ENCODE measurements around the gene ZNF407. TPM values are rescaled to one million over a fixed set of nuclear protein-coding genes. Genes with fewer than 3 reads are reported as not detected.

Gene ZNF407
- total and polyA plus RNA-seq, 7 donors = 2.4 to 10.2 (median 7.9) TPM

- no peaks in the 10 kb centered on the region for H3K36me3 ChIP-seq (ENCODE audit: insufficient read depth in 1 of 2, low read depth in 1 of 2)
- no peak overlapping the region for H3K4me3 ChIP-seq
- intact Hi-C loops (cut with DNase I) = no loop called here
- ATAC-seq = no peak
- WGBS, 3 donors = 56 to 71% (median 62%) methylated on average over 1 of the region's 1 CpG
- DNase-seq = no peak
- no peaks in the 10 kb centered on the region for H3K9me3 ChIP-seq
- no peaks in the 10 kb centered on the region for H3K4me1 ChIP-seq
- no peaks in the 10 kb centered on the region for H3K27me3 ChIP-seq (ENCODE audit: insufficient read depth in 3 of 3, low read length in 2 of 3)
- TF ChIP-seq, protein P1, sequence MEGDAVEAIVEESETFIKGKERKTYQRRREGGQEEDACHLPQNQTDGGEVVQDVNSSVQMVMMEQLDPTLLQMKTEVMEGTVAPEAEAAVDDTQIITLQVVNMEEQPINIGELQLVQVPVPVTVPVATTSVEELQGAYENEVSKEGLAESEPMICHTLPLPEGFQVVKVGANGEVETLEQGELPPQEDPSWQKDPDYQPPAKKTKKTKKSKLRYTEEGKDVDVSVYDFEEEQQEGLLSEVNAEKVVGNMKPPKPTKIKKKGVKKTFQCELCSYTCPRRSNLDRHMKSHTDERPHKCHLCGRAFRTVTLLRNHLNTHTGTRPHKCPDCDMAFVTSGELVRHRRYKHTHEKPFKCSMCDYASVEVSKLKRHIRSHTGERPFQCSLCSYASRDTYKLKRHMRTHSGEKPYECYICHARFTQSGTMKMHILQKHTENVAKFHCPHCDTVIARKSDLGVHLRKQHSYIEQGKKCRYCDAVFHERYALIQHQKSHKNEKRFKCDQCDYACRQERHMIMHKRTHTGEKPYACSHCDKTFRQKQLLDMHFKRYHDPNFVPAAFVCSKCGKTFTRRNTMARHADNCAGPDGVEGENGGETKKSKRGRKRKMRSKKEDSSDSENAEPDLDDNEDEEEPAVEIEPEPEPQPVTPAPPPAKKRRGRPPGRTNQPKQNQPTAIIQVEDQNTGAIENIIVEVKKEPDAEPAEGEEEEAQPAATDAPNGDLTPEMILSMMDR (IDR thresholded peaks at IDR 0.05) = no peak
- H3K27ac ChIP-seq = no peak overlapping the region
Measured at GRCh38 chr18:74972354-74972753, 374.7 kb downstream of the ZNF407 start.

DNA sequence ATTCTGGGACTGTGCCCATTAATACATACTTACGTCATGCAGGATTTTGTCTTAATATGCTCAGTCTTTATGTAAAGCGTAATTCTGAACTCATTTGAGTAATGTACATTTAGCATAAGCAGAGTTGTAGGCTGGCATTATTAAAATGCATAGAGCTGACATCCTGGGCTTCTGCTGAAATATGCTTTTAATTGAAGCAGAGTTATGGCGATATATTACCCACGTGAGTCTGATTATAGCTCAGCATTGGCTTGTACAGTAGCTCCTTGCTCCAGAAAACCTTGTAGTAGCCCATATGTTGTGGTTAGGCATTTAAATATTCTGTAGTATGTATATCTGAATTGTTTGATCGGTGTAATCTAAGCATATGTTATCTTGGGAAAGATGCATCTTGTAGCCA, 377.3 kb downstream of the ZNF407 start:
- intact Hi-C loops (cut with DNase I) = no loop called here
- no peak overlapping the region for H3K27ac ChIP-seq
- no peaks in the 10 kb centered on the region for H3K27me3 ChIP-seq (ENCODE audit: insufficient read depth in 3 of 3, low read length in 2 of 3)
- no peak for ATAC-seq
- TF ChIP-seq, protein P1 (IDR thresholded peaks at IDR 0.05) = no peak
- no peak overlapping the region for H3K4me3 ChIP-seq
- DNase-seq = no peak
- WGBS, 3 donors = 94 to 98% (median 95%) methylated on average over 5 of the region's 5 CpGs
- no peaks in the 10 kb centered on the region for H3K36me3 ChIP-seq (ENCODE audit: insufficient read depth in 1 of 2, low read depth in 1 of 2)
- no peaks in the 10 kb centered on the region for H3K4me1 ChIP-seq
- no peaks in the 10 kb centered on the region for H3K9me3 ChIP-seq

- TF ChIP-seq, protein P1 (IDR thresholded peaks at IDR 0.05) = no peak
- DNase-seq = no peak
Measured at GRCh38 chr18:74976331-74976909, 378.8 kb downstream of the ZNF407 start.

DNA sequence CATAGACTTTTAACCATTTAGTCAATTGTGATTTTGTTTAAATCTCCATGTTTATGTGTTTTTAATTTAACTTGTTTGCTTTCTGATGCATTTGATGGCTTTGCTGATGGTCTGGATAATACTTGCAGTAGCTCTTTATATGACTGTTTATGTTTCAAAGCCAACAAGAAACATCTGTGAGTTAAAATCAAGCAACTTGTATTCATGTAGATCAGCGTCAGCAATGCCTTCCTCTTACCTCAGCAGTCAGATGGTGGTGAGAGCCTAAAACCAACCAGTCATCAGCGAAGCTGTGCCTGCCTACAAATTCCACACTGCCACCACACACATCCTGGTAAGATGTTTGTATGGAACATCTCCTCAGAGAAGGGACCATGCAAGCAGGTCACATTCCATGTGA, 379.4 kb downstream of the ZNF407 start:
- H3K36me3 ChIP-seq (ENCODE audit: insufficient read depth in 1 of 2, low read depth in 1 of 2) = no peaks in the 10 kb centered on the region
- 96 to 100% (median 98%) methylated on average over 2 of the region's 2 CpGs for WGBS, 3 donors
- no peaks in the 10 kb centered on the region for H3K9me3 ChIP-seq
- no peaks in the 10 kb centered on the region for H3K4me1 ChIP-seq
- H3K27me3 ChIP-seq (ENCODE audit: insufficient read depth in 3 of 3, low read length in 2 of 3) = no peaks in the 10 kb centered on the region
- H3K27ac ChIP-seq = no peak overlapping the region
- intact Hi-C loops (cut with DNase I) = no loop called here
- ATAC-seq (no peak), DNase-seq (no peak)
- H3K4me3 ChIP-seq = no peak overlapping the region
- TF ChIP-seq, protein P1 (IDR thresholded peaks at IDR 0.05) = no peak

More at GRCh38 chr18:74976331-74976909, 378.8 kb downstream of the ZNF407 start:
- ATAC-seq = no peak
- Histone ChIP-seq H3K9me3 (no peaks in the 10 kb centered on the region), H3K4me1 (no peaks in the 10 kb centered on the region), H3K27ac (no peak overlapping the region), H3K36me3 (ENCODE audit: insufficient read depth in 1 of 2, low read depth in 1 of 2) (no peaks in the 10 kb centered on the region), H3K27me3 (ENCODE audit: insufficient read depth in 3 of 3, low read length in 2 of 3) (no peaks in the 10 kb centered on the region), H3K4me3 (no peak overlapping the region)
- intact Hi-C loops (cut with DNase I) = no loop called here
- 64 to 76% (median 67%) methylated on average over 11 of the region's 11 CpGs for WGBS, 3 donors

DNA sequence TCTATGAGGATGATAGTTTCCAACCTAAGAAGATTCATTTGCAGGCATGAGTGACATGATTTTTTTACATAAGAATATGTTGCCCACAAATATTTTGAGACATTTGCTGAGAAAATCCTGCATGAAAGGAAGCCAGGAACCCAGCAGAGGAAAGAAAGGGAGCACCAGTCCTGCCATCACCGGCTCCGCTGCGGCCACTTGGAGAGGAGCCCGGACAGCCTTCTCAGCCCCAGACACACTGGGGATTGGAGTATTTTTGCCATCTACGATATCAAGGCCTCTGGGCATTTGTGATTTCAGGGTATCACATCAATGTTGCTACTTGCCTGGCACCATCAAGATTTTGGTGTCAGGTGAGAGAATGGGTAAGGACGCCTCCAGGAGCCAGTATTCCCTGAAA, 383.0 kb downstream of the ZNF407 start:
- intact Hi-C loops (cut with DNase I) = no loop called here
- DNase-seq = no peak
- H3K36me3 ChIP-seq (ENCODE audit: insufficient read depth in 1 of 2, low read depth in 1 of 2) = no peaks in the 10 kb centered on the region
- no peak overlapping the region for H3K4me3 ChIP-seq
- no peak for ATAC-seq
- 81 to 95% (median 83%) methylated on average over 6 of the region's 6 CpGs for WGBS, 3 donors
- no peaks in the 10 kb centered on the region for H3K4me1 ChIP-seq
- TF ChIP-seq, protein P1 (IDR thresholded peaks at IDR 0.05) = no peak
- no peaks in the 10 kb centered on the region for H3K9me3 ChIP-seq
- H3K27me3 ChIP-seq (ENCODE audit: insufficient read depth in 3 of 3, low read length in 2 of 3) = no peaks in the 10 kb centered on the region
- H3K27ac ChIP-seq = no peak overlapping the region

All from psoas muscle (tissue), 8 donors.